Activated T-helper 1 cell treated with anti-CD3 and anti-CD28 coated beads, Interleukin-2, amount 50 U/mL, for 16 hours (primary cell): Measurements from ENCODE around the gene ZYG11B.
"Not testable (repeated sequence)": the region's sequence is repeated elsewhere in the genome, so short reads cannot be mapped to it uniquely, and the experiment has no call there.

ENCODE experiments used
- DNase-seq, 2 donors: peaks; one replicate each; pipeline ENCODE4 v3.0.0-alpha.2; 2020; ENCODE audit warnings: low read depth in 1 of 2, low spot score in 1 of 2

Gene ZYG11B

GRCh38 chr1:52726265-52727113 is at the start of gene ZYG11B:
TSS of gene ZYG11B (plus strand) at chr1:52726453. CDS start at chr1:52726654, 201 bp downstream.
- peak; percentile 85 to 88 for DNase-seq

GRCh38 chr1:52677076-52677806 is 49.0 kb upstream of the ZYG11B start:
- DNase-seq, result no peak

- DNase-seq, result no peak
Observed at GRCh38 chr1:52679048-52679447, 47.2 kb upstream of the ZYG11B start.

- no peak for DNase-seq
Observed at GRCh38 chr1:52679498-52679897, 46.8 kb upstream of the ZYG11B start.

DNA sequence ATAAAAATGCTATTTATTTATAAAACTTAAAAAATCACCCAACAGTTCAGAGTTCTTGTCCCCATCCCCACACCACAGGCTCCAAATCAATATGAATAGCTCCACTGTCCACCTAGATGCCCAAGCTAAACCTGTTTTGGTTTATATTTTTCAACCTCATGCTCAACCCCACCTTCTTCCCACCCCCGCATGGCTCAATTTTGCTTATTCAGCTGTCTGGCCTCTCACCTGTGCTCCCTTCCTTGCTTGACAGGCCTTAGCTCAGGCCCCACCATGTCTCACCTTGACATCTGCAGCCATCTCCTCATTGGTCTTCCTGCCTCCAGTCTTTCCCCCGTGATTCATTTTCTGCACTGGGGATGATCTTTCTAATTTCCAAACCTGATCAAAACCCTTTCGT is 45.9 kb upstream of the ZYG11B start:
- DNase-seq, result no peak

GRCh38 chr1:52681136-52681535 is 45.1 kb upstream of the ZYG11B start:
- DNase-seq, result no peak

- DNase-seq, result no peak
Observed at GRCh38 chr1:52683367-52683940, 42.8 kb upstream of the ZYG11B start.

DNA sequence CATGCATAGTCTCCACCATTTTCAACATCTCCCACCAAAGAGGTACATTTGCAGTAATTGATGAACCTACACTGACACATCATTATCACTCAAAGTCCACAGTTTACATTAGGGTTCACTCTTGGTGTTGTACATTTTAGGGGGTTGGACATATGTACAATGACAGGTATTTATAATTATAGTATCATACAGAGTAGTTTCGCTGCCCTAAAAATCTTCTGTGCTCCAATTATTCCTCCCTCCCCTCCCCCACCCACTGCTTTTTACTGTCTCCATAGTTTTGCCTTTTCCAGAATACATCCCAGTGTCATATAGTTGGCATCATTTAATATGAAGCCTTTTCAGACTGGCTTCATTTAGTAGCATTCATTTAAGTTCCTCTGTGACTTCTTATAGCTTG is 41.7 kb upstream of the ZYG11B start:
- DNase-seq, result no peak

GRCh38 chr1:52686261-52686751 is 39.9 kb upstream of the ZYG11B start:
- peak; percentile 53 to 55 for DNase-seq

DNA sequence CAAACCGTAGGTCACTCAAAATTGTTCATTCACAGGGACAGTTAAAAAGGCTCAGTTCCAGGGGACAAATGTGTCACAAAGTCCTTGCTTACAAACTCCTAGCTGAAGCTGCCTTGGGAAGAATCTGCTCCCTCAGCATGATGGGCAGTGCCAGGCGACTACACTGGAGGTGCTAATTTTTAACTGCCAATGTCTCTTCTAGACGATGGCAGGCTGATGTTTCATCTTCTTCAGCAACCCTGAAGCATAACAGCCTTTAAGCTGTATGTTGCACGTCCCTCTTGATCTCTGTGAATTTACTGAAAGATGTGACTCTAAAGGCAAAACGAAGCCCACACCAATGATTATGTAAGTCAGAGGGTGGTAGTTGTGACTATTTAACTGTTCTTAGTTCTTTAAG is 39.4 kb upstream of the ZYG11B start:
- DNase-seq, result no peak

DNA sequence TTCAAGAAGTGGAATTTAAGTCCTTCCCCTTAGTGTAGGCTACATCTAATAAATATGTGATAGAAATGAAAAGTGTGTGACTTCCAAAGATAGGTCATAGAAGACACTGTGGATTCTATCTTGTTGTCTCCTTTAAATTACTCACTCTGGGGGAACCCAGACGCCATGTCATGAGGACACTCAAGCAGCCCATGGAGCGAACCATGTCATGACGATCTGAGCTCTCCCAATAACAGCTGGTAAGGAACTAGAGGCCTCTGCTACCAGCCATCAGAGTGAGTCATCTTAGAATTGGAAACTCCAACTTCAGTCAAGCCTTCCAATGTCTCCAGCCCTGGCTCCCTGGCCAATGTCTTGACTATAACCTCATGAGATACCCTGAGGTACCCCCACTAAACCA is 34.4 kb upstream of the ZYG11B start:
- DNase-seq, result no peak

- DNase-seq, result no peak
Observed at GRCh38 chr1:52692697-52693096, 33.6 kb upstream of the ZYG11B start.

DNA sequence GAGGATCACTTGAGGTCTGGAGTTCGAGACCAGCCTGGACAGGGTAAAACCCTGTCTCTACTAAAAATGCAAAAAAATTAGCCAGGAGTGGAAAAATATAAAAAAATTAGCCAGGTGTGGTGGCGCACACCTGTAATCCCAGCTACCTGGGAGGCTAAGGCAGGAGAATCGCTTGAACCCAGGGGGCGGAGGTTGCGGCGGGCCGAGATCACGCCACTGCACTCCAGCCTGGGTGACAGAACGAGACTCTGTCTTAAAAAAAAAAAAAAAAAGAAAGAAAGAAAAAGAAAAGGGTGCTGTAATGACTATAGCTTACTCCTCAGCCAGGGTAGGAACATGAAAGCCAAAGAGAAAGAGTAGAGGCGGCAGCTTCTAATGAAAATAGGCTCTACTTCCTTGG is 32.9 kb upstream of the ZYG11B start:
- not testable (repeated sequence) for DNase-seq

GRCh38 chr1:52693843-52694242 is 32.4 kb upstream of the ZYG11B start:
- DNase-seq, result no peak

DNA sequence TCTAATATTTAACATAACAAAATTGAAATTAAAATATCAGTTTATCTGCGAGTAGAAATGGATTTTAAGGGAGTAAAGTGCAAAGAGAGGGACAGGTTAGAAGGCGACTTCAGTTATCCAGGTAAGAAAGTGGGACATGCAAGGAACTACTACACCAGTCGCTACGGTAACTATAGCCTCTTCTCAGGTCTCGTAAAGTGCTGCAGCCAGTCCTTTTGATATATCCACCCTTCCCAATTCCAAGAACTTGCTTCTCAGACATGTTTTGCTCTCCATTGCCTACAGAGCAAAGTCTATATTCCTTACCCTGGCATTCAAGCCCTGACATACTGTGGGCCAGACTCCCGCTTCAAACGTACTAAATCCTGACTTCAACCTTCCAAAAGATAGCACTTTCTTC is 30.6 kb upstream of the ZYG11B start:
- DNase-seq, result no peak

DNA sequence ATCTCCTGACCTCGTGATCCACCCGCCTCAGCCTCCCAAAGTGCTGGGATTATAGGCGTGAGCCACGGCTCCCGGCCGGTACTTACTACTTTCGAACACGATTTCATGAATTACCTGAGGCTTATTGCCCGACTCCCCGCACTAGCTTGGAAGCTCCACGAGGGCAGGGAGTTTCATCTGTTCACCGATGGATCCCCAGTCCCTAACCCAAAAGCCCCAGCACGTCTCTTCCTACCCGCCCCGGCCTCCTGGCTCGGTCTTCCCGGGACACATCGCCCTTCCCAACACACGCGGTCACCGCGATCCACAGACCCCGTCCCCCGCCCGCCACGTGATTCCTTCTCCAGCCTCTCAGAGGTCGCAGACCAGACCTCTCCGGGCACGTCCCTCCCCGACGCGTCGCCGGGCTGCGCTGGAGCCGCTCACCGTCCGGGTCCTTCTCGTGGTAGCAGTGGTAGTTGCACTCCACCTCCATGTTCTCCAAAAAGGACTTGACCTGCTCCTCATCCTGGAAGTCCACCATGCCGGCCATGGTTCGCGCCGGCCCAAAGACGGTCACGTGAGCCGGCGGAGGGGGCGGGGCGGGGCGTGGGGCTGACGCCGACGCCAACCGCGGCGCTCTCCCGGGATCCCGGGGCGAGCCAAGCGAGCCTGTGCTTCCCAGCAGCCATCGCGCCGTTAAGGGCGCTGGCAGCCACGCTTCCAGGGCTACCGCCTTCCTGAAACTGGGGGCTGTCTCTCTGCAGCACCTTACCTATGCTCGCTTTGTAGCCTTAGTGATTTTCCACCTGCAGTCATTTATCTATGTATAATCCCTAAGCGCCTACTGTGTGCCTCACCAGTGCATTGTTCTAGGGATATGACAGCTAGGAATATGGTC is 28.2 kb upstream of the ZYG11B start, which contains the start of gene COA7:
TSS of gene COA7 (minus strand) at position 553 of the 880 bp plus-strand sequence. CDS start at position 532, 21 bp downstream.
- DNase-seq, result peak; percentile 26 to 53

- peak; percentile 58 to 68 for DNase-seq
Observed at GRCh38 chr1:52702886-52703787, 23.1 kb upstream of the ZYG11B start.

DNA sequence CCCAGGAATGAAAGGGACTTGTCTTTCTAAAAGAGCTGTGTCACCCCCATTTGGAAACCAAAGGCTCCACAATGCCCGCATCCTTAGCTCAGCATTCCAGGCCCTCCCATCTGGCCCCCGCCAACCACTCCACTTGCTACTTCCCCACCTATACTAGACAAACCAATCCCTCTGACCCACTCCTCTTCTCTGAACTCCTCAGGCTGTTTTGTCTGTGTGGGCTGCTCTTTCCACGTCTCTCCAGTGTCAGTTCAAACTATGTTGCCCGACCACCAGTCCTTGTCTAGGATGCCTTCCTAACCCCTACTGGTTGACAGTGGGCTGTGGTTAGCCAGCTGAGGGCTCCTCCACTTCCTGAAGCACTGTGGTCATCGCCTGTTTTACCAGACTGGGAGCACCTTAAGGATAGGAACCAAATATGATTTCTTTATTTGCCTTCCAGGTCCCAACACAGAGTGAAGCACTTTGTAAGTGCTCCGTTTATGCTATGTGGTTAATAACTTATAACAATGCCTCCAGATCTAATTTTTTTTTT is 20.1 kb upstream of the ZYG11B start:
- no peak for DNase-seq
